Measurements from ENCODE around the gene NXPE2.

Gene NXPE2

GRCh38 chr11:114746013-114746412 lies 67.7 kb downstream of the NXPE2 start:
- DNase-seq = no peak

All from NCI-H524 treated with DMSO at 0.1 percent for 48 hours (cell line).